ENCODE measurements around the gene HSPBP1. TPM values are rescaled to one million over a fixed set of nuclear protein-coding genes. Genes with fewer than 3 reads are reported as not detected.

The HSPBP1 gene
- total and polyA plus RNA-seq, 4 donors: 9.4 to 31.6 (median 13.5) TPM

DNA sequence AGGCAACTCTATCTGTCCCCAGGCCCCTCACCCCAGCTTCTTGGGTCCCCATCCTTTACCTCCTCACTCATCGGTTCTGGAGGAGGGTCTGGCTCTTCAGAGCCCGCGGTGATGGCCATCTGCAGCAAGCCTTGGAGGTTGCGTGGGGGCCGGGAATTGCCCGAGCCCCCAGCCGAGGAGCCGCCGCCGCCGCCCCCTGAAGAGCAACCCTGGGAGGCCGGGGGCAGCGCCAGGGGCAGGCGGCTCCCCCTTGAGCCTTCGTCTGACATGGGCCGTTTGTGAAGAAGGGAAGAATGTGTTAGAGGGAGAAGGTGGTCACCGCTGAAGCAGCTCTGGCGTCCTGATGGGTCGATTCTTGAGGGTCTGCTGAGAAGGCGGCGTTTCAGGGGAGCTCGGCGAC lies 570 bp downstream of the HSPBP1 start (continued):
- TF ChIP-seq, protein P1, sequence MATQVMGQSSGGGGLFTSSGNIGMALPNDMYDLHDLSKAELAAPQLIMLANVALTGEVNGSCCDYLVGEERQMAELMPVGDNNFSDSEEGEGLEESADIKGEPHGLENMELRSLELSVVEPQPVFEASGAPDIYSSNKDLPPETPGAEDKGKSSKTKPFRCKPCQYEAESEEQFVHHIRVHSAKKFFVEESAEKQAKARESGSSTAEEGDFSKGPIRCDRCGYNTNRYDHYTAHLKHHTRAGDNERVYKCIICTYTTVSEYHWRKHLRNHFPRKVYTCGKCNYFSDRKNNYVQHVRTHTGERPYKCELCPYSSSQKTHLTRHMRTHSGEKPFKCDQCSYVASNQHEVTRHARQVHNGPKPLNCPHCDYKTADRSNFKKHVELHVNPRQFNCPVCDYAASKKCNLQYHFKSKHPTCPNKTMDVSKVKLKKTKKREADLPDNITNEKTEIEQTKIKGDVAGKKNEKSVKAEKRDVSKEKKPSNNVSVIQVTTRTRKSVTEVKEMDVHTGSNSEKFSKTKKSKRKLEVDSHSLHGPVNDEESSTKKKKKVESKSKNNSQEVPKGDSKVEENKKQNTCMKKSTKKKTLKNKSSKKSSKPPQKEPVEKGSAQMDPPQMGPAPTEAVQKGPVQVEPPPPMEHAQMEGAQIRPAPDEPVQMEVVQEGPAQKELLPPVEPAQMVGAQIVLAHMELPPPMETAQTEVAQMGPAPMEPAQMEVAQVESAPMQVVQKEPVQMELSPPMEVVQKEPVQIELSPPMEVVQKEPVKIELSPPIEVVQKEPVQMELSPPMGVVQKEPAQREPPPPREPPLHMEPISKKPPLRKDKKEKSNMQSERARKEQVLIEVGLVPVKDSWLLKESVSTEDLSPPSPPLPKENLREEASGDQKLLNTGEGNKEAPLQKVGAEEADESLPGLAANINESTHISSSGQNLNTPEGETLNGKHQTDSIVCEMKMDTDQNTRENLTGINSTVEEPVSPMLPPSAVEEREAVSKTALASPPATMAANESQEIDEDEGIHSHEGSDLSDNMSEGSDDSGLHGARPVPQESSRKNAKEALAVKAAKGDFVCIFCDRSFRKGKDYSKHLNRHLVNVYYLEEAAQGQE (IDR thresholded peaks at IDR 0.05): no peak

DNA sequence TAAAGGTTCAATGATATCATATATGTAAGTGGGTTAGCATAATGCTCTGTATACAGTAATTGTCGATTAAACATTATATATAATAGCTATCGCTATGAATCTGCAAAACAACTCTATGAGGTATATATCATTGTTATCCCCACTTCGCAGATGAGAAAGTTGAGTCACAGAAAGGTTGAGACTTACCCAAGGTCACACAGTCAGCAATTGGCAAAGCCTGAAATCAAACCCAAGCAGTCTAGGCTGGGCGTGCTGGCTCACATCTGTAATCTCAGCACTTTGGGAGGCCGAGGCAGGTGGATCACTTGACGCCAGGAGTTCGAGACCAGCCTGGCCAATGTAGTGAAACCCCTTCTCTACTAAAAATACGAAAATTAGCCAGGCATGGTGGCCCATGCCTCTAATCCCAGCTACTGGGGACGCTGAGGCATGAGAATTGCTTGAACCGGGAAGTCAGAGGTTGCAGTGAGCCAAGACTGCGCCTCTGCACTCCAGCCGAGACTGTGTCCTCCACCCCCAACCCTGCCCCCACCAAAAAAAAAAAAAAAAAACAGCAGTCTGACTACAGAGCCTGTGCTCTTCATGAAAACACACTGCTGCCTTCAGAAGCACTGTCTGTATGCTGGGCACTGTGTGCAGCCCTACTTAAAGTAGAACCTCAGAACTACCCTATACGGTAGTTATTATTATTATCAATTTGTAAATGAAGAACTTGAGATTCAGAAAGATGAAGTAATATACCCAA lies 1.3 kb downstream of the HSPBP1 start:
- 92% methylated on average over 13 of the region's 13 CpGs for WGBS
- Histone ChIP-seq H3K27me3 (ENCODE audit: control insufficient read depth in 4 of 4, insufficient read depth in 4 of 4, low read length in 3 of 4) (no peaks in the 10 kb centered on the region), H3K9ac (ENCODE audit: low read depth in 1 of 2, low read length in 2 of 2) (no peak overlapping the region), H3K36me3 (ENCODE audit: control insufficient read depth in 4 of 4, insufficient read depth in 3 of 4, low read depth in 1 of 4, low read length in 3 of 4) (peaks cover 3 to 25% (median 5%) of the 10 kb centered on the region in 4 donors), H3K4me3 (ENCODE audit: low read depth in 1 of 3, low read length in 3 of 3) (no peak overlapping the region), H3K27ac (ENCODE audit: low read depth in 1 of 2, low read length in 2 of 2) (no peak overlapping the region), H3K9me3 (ENCODE audit: control insufficient read depth in 4 of 4, low read length in 3 of 4) (no peaks in the 10 kb centered on the region), H3K4me1 (ENCODE audit: control insufficient read depth in 4 of 4, insufficient read depth in 4 of 4, low read length in 3 of 4) (peaks cover 7 to 15% (median 10%) of the 10 kb centered on the region in 4 donors)
- TF ChIP-seq FOXA1 (IDR thresholded peaks at IDR 0.05) (no peak), SP1 (IDR thresholded peaks at IDR 0.05) (no peak), RAD21 (IDR thresholded peaks at IDR 0.05) (no peak), HNF4G (IDR thresholded peaks at IDR 0.05) (no peak), HNF4A (conservative IDR thresholded peaks at IDR 0.05) (no peak), GABPA (IDR thresholded peaks at IDR 0.05 in 1 of 2, conservative IDR thresholded peaks at IDR 0.05 in 1 of 2) (no peak), YY1 (IDR thresholded peaks at IDR 0.05) (no peak), JUND (IDR thresholded peaks at IDR 0.05) (no peak), EGR1 (IDR thresholded peaks at IDR 0.05; ENCODE audit: low read depth in 2 of 2) (no peak), NR2F2 (IDR thresholded peaks at IDR 0.05) (no peak), RXRA (IDR thresholded peaks at IDR 0.05) (no peak)
- TF ChIP-seq, protein P2, sequence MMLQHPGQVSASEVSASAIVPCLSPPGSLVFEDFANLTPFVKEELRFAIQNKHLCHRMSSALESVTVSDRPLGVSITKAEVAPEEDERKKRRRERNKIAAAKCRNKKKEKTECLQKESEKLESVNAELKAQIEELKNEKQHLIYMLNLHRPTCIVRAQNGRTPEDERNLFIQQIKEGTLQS (IDR thresholded peaks at IDR 0.05): no peak
- TF ChIP-seq, protein P3, sequence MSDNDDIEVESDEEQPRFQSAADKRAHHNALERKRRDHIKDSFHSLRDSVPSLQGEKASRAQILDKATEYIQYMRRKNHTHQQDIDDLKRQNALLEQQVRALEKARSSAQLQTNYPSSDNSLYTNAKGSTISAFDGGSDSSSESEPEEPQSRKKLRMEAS (IDR thresholded peaks at IDR 0.05): no peak
- DNase-seq (ENCODE audit: low spot score): no peak

DNA sequence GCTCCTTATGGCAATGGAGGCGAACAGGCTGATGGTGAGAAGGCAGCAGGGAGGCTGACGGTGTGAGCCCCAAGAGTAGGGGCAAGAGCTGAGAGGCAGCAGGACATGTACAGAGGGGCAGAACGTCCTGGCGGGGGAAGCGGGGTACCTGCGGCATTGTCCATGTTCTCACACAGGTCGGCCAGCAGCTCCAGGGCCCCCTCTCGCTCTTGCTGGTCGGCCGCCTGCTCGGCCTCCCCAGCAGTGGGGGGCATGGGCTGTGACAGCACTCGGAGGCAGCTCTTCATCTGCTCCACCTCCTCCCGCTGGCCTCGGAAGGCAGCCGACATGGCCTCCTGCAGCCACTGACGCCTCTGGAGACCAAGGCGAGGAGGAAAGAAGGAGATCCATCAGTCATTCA lies 2.4 kb downstream of the HSPBP1 start:
- Histone ChIP-seq H3K4me3 (ENCODE audit: low read depth in 1 of 3, low read length in 3 of 3) (no peak overlapping the region), H3K27ac (ENCODE audit: low read depth in 1 of 2, low read length in 2 of 2) (no peak overlapping the region), H3K27me3 (ENCODE audit: control insufficient read depth in 4 of 4, insufficient read depth in 4 of 4, low read length in 3 of 4) (no peaks in the 10 kb centered on the region), H3K9me3 (ENCODE audit: control insufficient read depth in 4 of 4, low read length in 3 of 4) (no peaks in the 10 kb centered on the region), H3K4me1 (ENCODE audit: control insufficient read depth in 4 of 4, insufficient read depth in 4 of 4, low read length in 3 of 4) (peaks cover 7 to 15% (median 10%) of the 10 kb centered on the region in 4 donors), H3K36me3 (ENCODE audit: control insufficient read depth in 4 of 4, insufficient read depth in 3 of 4, low read depth in 1 of 4, low read length in 3 of 4) (peaks cover 3 to 33% (median 5%) of the 10 kb centered on the region in 4 donors), H3K9ac (ENCODE audit: low read depth in 1 of 2, low read length in 2 of 2) (no peak overlapping the region)
- 93% methylated on average over 17 of the region's 17 CpGs for WGBS
- no peak for DNase-seq (ENCODE audit: low spot score)
- TF ChIP-seq YY1 (IDR thresholded peaks at IDR 0.05) (no peak), RAD21 (IDR thresholded peaks at IDR 0.05) (no peak), FOXA2 (IDR thresholded peaks at IDR 0.05) (no peak), NR2F2 (IDR thresholded peaks at IDR 0.05) (no peak), HNF4A (conservative IDR thresholded peaks at IDR 0.05) (no peak), FOXA1 (IDR thresholded peaks at IDR 0.05) (no peak), GABPA (IDR thresholded peaks at IDR 0.05 in 1 of 2, conservative IDR thresholded peaks at IDR 0.05 in 1 of 2) (no peak), JUND (IDR thresholded peaks at IDR 0.05) (no peak), SP1 (IDR thresholded peaks at IDR 0.05) (no peak), HNF4G (IDR thresholded peaks at IDR 0.05) (no peak)
- TF ChIP-seq, protein P4, sequence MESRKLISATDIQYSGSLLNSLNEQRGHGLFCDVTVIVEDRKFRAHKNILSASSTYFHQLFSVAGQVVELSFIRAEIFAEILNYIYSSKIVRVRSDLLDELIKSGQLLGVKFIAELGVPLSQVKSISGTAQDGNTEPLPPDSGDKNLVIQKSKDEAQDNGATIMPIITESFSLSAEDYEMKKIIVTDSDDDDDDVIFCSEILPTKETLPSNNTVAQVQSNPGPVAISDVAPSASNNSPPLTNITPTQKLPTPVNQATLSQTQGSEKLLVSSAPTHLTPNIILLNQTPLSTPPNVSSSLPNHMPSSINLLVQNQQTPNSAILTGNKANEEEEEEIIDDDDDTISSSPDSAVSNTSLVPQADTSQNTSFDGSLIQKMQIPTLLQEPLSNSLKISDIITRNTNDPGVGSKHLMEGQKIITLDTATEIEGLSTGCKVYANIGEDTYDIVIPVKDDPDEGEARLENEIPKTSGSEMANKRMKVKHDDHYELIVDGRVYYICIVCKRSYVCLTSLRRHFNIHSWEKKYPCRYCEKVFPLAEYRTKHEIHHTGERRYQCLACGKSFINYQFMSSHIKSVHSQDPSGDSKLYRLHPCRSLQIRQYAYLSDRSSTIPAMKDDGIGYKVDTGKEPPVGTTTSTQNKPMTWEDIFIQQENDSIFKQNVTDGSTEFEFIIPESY (IDR thresholded peaks at IDR 0.05): no peak
- TF ChIP-seq, protein P1 (IDR thresholded peaks at IDR 0.05): no peak
- TF ChIP-seq, protein P3 (IDR thresholded peaks at IDR 0.05): no peak
- TF ChIP-seq, protein P5, sequence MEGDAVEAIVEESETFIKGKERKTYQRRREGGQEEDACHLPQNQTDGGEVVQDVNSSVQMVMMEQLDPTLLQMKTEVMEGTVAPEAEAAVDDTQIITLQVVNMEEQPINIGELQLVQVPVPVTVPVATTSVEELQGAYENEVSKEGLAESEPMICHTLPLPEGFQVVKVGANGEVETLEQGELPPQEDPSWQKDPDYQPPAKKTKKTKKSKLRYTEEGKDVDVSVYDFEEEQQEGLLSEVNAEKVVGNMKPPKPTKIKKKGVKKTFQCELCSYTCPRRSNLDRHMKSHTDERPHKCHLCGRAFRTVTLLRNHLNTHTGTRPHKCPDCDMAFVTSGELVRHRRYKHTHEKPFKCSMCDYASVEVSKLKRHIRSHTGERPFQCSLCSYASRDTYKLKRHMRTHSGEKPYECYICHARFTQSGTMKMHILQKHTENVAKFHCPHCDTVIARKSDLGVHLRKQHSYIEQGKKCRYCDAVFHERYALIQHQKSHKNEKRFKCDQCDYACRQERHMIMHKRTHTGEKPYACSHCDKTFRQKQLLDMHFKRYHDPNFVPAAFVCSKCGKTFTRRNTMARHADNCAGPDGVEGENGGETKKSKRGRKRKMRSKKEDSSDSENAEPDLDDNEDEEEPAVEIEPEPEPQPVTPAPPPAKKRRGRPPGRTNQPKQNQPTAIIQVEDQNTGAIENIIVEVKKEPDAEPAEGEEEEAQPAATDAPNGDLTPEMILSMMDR (IDR thresholded peaks at IDR 0.05; ENCODE audit: low read depth, low read length, missing input control): no peak
